ENCODE data around the gene NPR2.

NPR2 gene

GRCh38 chr9:35760651-35761050 is 30.7 kb upstream of the NPR2 start:
- no peak for TF ChIP-seq ESRRG (CRISPR knock-in tag; IDR thresholded peaks at IDR 0.05)
- no peak for TF ChIP-seq ZNF565 (CRISPR knock-in tag; conservative IDR thresholded peaks at IDR 0.05; ENCODE audit: low read depth)
- TF ChIP-seq POU6F1 (CRISPR knock-in tag; IDR thresholded peaks at IDR 0.05; ENCODE audit: borderline replicate concordance, low read depth): no peak
- no peak for TF ChIP-seq ZFP3 (CRISPR knock-in tag; IDR thresholded peaks at IDR 0.05)
- no peak for TF ChIP-seq ISL1 (CRISPR knock-in tag; IDR thresholded peaks at IDR 0.05)
- no peak for TF ChIP-seq ZFP30 (CRISPR knock-in tag; IDR thresholded peaks at IDR 0.05)
- TF ChIP-seq CSDC2 (CRISPR knock-in tag; IDR thresholded peaks at IDR 0.05): no peak
- TF ChIP-seq BACH2 (CRISPR knock-in tag; IDR thresholded peaks at IDR 0.05; ENCODE audit: borderline replicate concordance): no peak
- TF ChIP-seq ZC3H10 (CRISPR knock-in tag; IDR thresholded peaks at IDR 0.05): no peak
- TF ChIP-seq ZNF8 (CRISPR knock-in tag; IDR thresholded peaks at IDR 0.05): no peak
- TF ChIP-seq TOX (CRISPR knock-in tag; IDR thresholded peaks at IDR 0.05; ENCODE audit: borderline replicate concordance): no peak
- TF ChIP-seq OSR1 (CRISPR knock-in tag; IDR thresholded peaks at IDR 0.05): no peak
- TF ChIP-seq PATZ1 (CRISPR knock-in tag; IDR thresholded peaks at IDR 0.05; ENCODE audit: borderline replicate concordance): no peak
- no peak for TF ChIP-seq RARB (CRISPR knock-in tag; IDR thresholded peaks at IDR 0.05)
- TF ChIP-seq ZNF70 (CRISPR knock-in tag; IDR thresholded peaks at IDR 0.05): no peak
- TF ChIP-seq CSRNP3 (CRISPR knock-in tag; IDR thresholded peaks at IDR 0.05): no peak
- no peak for TF ChIP-seq TCF4 (CRISPR knock-in tag; IDR thresholded peaks at IDR 0.05; ENCODE audit: borderline replicate concordance)
- no peak for TF ChIP-seq ARNTL (CRISPR knock-in tag; IDR thresholded peaks at IDR 0.05; ENCODE audit: borderline replicate concordance, low read depth)
- no peak for TF ChIP-seq TSHZ2 (CRISPR knock-in tag; IDR thresholded peaks at IDR 0.05)
- no peak for ATAC-seq

- no peak for ATAC-seq
- no peak for TF ChIP-seq CREB5 (CRISPR knock-in tag; IDR thresholded peaks at IDR 0.05; ENCODE audit: low read depth)
- TF ChIP-seq CSDC2 (CRISPR knock-in tag; IDR thresholded peaks at IDR 0.05): no peak
- TF ChIP-seq GLIS3 (CRISPR knock-in tag; IDR thresholded peaks at IDR 0.05): no peak
- TF ChIP-seq OSR1 (CRISPR knock-in tag; IDR thresholded peaks at IDR 0.05): no peak
- no peak for TF ChIP-seq TOX (CRISPR knock-in tag; IDR thresholded peaks at IDR 0.05; ENCODE audit: borderline replicate concordance)
- no peak for TF ChIP-seq ZFP30 (CRISPR knock-in tag; IDR thresholded peaks at IDR 0.05)
- no peak for TF ChIP-seq TCF4 (CRISPR knock-in tag; IDR thresholded peaks at IDR 0.05; ENCODE audit: borderline replicate concordance)
- no peak for TF ChIP-seq ESRRG (CRISPR knock-in tag; IDR thresholded peaks at IDR 0.05)
- TF ChIP-seq SNAI2 (CRISPR knock-in tag; IDR thresholded peaks at IDR 0.05): no peak
- no peak for TF ChIP-seq ZFP3 (CRISPR knock-in tag; IDR thresholded peaks at IDR 0.05)
- TF ChIP-seq TSHZ2 (CRISPR knock-in tag; IDR thresholded peaks at IDR 0.05): no peak
- TF ChIP-seq CSRNP3 (CRISPR knock-in tag; IDR thresholded peaks at IDR 0.05): no peak
- TF ChIP-seq POU6F1 (CRISPR knock-in tag; IDR thresholded peaks at IDR 0.05; ENCODE audit: borderline replicate concordance, low read depth): no peak
- TF ChIP-seq ZC3H10 (CRISPR knock-in tag; IDR thresholded peaks at IDR 0.05): no peak
- no peak for TF ChIP-seq BACH2 (CRISPR knock-in tag; IDR thresholded peaks at IDR 0.05; ENCODE audit: borderline replicate concordance)
- no peak for TF ChIP-seq ZNF565 (CRISPR knock-in tag; conservative IDR thresholded peaks at IDR 0.05; ENCODE audit: low read depth)
- no peak for TF ChIP-seq ISL1 (CRISPR knock-in tag; IDR thresholded peaks at IDR 0.05)
- no peak for TF ChIP-seq ZNF70 (CRISPR knock-in tag; IDR thresholded peaks at IDR 0.05)
- TF ChIP-seq ARNTL (CRISPR knock-in tag; IDR thresholded peaks at IDR 0.05; ENCODE audit: borderline replicate concordance, low read depth): no peak
Measured at GRCh38 chr9:35763181-35763580, 28.2 kb upstream of the NPR2 start.
